Hepatocyte (in vitro differentiated cells): ENCODE results near the gene TWNK.

Source experiments
- CTCF ChIP-seq: fragments of 200-600 bp; sonication (generic); IDR thresholded peaks from 2 replicates; pipeline ENCODE4 v1.5.1; 2016; ENCODE audit warnings: antibody characterized with exemption, mild to moderate bottlenecking; ENCODE audit not compliant: poor library complexity
- EZH2 ChIP-seq: fragments of 200-600 bp; sonication (generic); IDR thresholded peaks from 2 replicates; pipeline ENCODE4 v1.6.1; 2016; ENCODE audit warnings: antibody characterized with exemption, mild to moderate bottlenecking, borderline replicate concordance

GRCh38 chr10:100997360-100998182 lies 10.2 kb downstream of the TWNK start:
- TF ChIP-seq CTCF (peak; percentile 88), EZH2 (no peak)
